B cell (primary cell): Measurements from ENCODE around the gene KLRC2. TPM values are rescaled to one million over a fixed set of nuclear protein-coding genes. Genes with fewer than 3 reads are reported as not detected.
"Not testable (repeated sequence)": the region's sequence is repeated elsewhere in the genome, so short reads cannot be mapped to it uniquely, and the experiment has no call there.

ENCODE experiments used
- ATAC-seq: fragments of 200-7000 bp; cut with Tn5 transposase; one replicate; pipeline ENCODE4 v1.10.0; 2021; ENCODE audit warnings: low read depth, mild to moderate bottlenecking, moderate number of reproducible peaks, moderate library complexity
- CTCF ChIA-PET: fragments of 350-600 bp; sonication (Branson Sonifier 250); formaldehyde crosslinking; loops from one replicate; lab custom pipeline; 2021; ENCODE audit warnings: antibody characterized with exemption, inconsistent platforms; lab: Charles Lee
- POLR2A ChIA-PET: fragments of 350-600 bp; sonication (Branson Sonifier 250); formaldehyde crosslinking; loops from one replicate; lab custom pipeline; 2021; ENCODE audit warnings: antibody characterized with exemption; lab: Charles Lee
- DNase-seq: peaks from one replicate; pipeline ENCODE4 v3.0.0; 2013
- H2AFZ ChIP-seq: 2 replicates; pipeline ENCODE4 v1.6.1; 2012; ENCODE audit warnings: mild to moderate bottlenecking, low read depth, low read length; ENCODE audit not compliant: insufficient read depth, poor library complexity, severe bottlenecking
- H3K27ac ChIP-seq, 2 donors: 1 replicate in 1 of 2; 2 replicates in 1 of 2; pipeline ENCODE4 v1.5.1; 2012 to 2013; ENCODE audit warnings: low read length in 2 of 2, mild to moderate bottlenecking in 2 of 2, moderate library complexity in 1 of 2
- H3K27me3 ChIP-seq, 4 experiments: fragments of 200-600 bp in 1 of 4; sonication (generic) in 1 of 4; replicated peaks in 1 of 4; 1 replicate in 2 of 4; 2 replicates in 2 of 4; pipeline versions ENCODE4 v1.6.1 to v1.7.0; 2013 to 2016; ENCODE audit warnings: low read length in 3 of 4, mild to moderate bottlenecking in 2 of 4, mixed read lengths in 1 of 4, moderate library complexity in 1 of 4; ENCODE audit not compliant: insufficient read depth in 4 of 4, control insufficient read depth in 3 of 4; ENCODE audit errors: control extremely low read depth in 1 of 4
- H3K36me3 ChIP-seq, 2 experiments: replicated peaks in 1 of 2; 1 replicate in 1 of 2; 2 replicates in 1 of 2; pipeline versions ENCODE4 v1.6.1 to v1.7.1; 2013; ENCODE audit warnings: low read length in 1 of 2; ENCODE audit not compliant: insufficient read depth in 2 of 2, control insufficient read depth in 1 of 2; ENCODE audit errors: control extremely low read depth in 1 of 2, extremely low read depth in 1 of 2
- H3K4me1 ChIP-seq, 2 donors: fragments of 200-600 bp in 1 of 2; sonication (generic) in 1 of 2; 1 replicate in 1 of 2; 2 replicates in 1 of 2; pipeline versions ENCODE4 v1.5.1 to v1.6.1; 2013 to 2017; ENCODE audit warnings: low read length in 2 of 2; ENCODE audit not compliant: control insufficient read depth in 2 of 2, insufficient read depth in 2 of 2
- H3K4me2 ChIP-seq: replicated peaks from 2 replicates; pipeline ENCODE3; 2012; ENCODE audit warnings: mild to moderate bottlenecking, low read depth, low read length; ENCODE audit not compliant: poor library complexity, severe bottlenecking
- H3K4me3 ChIP-seq, 5 experiments: fragments of 200-600 bp in 1 of 5; sonication (generic) in 1 of 5; 1 replicate in 3 of 5; 2 replicates in 2 of 5; pipeline versions ENCODE4 v1.5.1 to v1.7.0; 2011 to 2016; ENCODE audit warnings: low read length in 4 of 5, mild to moderate bottlenecking in 4 of 5, low read depth in 2 of 5, control low read depth in 1 of 5, moderate library complexity in 1 of 5; ENCODE audit not compliant: insufficient read depth in 1 of 5; ENCODE audit errors: control extremely low read depth in 1 of 5, extremely low read depth in 1 of 5
- H3K79me2 ChIP-seq: fragments of 200-600 bp; sonication (generic); one replicate; pipeline ENCODE4 v1.6.0; 2016; ENCODE audit warnings: low read length; ENCODE audit not compliant: control insufficient read depth, insufficient read depth
- H3K9ac ChIP-seq: fragments of 200-600 bp; sonication (generic); 2 replicates; pipeline ENCODE4 v1.6.1; 2017; ENCODE audit warnings: mild to moderate bottlenecking, low read length, moderate library complexity
- H3K9me3 ChIP-seq, 3 donors: one replicate each; pipeline versions ENCODE4 v1.6.1 to v1.7.1; 2013; ENCODE audit warnings: low read length in 2 of 3; ENCODE audit not compliant: control insufficient read depth in 2 of 3, insufficient read depth in 1 of 3; ENCODE audit errors: control extremely low read depth in 1 of 3
- H4K20me1 ChIP-seq: 2 replicates; pipeline ENCODE4 v1.6.0; 2012; ENCODE audit warnings: mild to moderate bottlenecking, low read length; ENCODE audit not compliant: insufficient read depth, control insufficient read depth, poor library complexity, severe bottlenecking
- H3K27ac Mint-ChIP-seq: one replicate; pipeline ENCODE4 v1.8.0; 2021; ENCODE audit warnings: mixed read lengths
- H3K27me3 Mint-ChIP-seq: one replicate; pipeline ENCODE4 v1.8.0; 2021; ENCODE audit warnings: mixed read lengths
- H3K4me1 Mint-ChIP-seq: one replicate; pipeline ENCODE4 v1.8.0; 2021; ENCODE audit warnings: mixed read lengths
- H3K4me3 Mint-ChIP-seq: one replicate; pipeline ENCODE4 v1.8.0; 2021; ENCODE audit warnings: mixed read lengths
- H3K9me3 Mint-ChIP-seq: one replicate; pipeline ENCODE4 v1.8.0; 2022; ENCODE audit warnings: mixed read lengths; ENCODE audit not compliant: insufficient read depth
- whole genome bisulfite sequencing: methylation state at CpG from one replicate; pipeline ENCODE4 v1.1.5; 2013; ENCODE audit warnings: missing lambda C conversion rate; ENCODE audit not compliant: insufficient coverage; 5-methylcytosine and 5-hydroxymethylcytosine counted together
- intact Hi-C: fragments of 100-400 bp; cut with micrococcal nuclease; formaldehyde crosslinking; loops from one replicate; pipeline ENCODE4 v1.10.0; 2022
- polyA plus RNA-seq: library from polyadenylated mRNA; depleted of rRNA; stranded (reverse); fragments of >200 nt; gene quantifications from 2 replicates; pipeline ENCODE4 v1.2.3, GENCODE V29; 2012
- total RNA-seq, 2 donors: library from RNA; stranded (reverse); fragments of 120-200 nt in 1 of 2; gene quantifications; 1 replicate in 1 of 2; 2 replicates in 1 of 2; pipeline versions ENCODE4 v1.2.3 to v1.2.4, GENCODE V29; 2013 to 2022

KLRC2 gene
- total and polyA plus RNA-seq, 2 donors (not counting 1 experiment from before 2014, with no cell fraction given): 0.21 to 0.59 TPM

GRCh38 chr12:10430623-10431022 lies 5.2 kb downstream of the KLRC2 start:
- POLR2A ChIA-PET, H4K20me1 ChIP-seq, H3K4me3 ChIP-seq, H3K4me2 ChIP-seq, H3K36me3 ChIP-seq, H3K4me1 ChIP-seq, H3K4me1 Mint-ChIP-seq, ATAC-seq, H3K4me3 Mint-ChIP-seq, H3K9me3 Mint-ChIP-seq, H3K9ac ChIP-seq, H3K79me2 ChIP-seq, H3K27ac Mint-ChIP-seq, H3K27me3 Mint-ChIP-seq, H3K9me3 ChIP-seq, H3K27me3 ChIP-seq, H3K27ac ChIP-seq, CTCF ChIA-PET, DNase-seq, intact Hi-C loops, H2AFZ ChIP-seq: not testable (repeated sequence)
- WGBS: 92% methylated on average over 2 of the region's 4 CpGs

DNA sequence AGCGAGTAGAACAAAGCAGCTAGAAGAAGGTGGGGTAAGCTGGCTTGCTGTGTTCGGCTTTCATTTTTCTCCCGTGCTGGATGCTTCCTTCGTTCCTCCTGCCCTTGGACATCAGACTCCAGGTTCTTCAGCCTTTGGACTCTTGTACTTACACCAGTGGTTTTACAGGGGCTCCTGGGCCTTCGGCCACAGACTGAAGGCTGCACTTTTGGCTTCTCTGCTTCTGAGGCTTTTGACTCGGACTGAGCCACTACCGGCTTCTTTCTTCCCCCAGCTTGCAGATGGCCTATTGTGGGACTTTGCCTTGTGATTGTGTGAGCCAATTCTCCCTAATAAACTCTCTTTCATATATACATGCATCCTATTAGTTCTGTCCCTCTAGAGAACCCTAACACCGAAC lies 9.9 kb downstream of the KLRC2 start:
- CTCF ChIA-PET, H3K4me1 Mint-ChIP-seq, DNase-seq, H3K27ac Mint-ChIP-seq, H3K4me1 ChIP-seq, H3K36me3 ChIP-seq, H4K20me1 ChIP-seq, H3K9ac ChIP-seq, H3K27me3 Mint-ChIP-seq, H3K9me3 Mint-ChIP-seq, ATAC-seq, POLR2A ChIA-PET, H3K79me2 ChIP-seq, H3K9me3 ChIP-seq, intact Hi-C loops, H3K27ac ChIP-seq, H2AFZ ChIP-seq, H3K27me3 ChIP-seq, H3K4me3 Mint-ChIP-seq, H3K4me3 ChIP-seq, H3K4me2 ChIP-seq: not testable (repeated sequence)
- 93% methylated on average over 2 of the region's 8 CpGs for WGBS

DNA sequence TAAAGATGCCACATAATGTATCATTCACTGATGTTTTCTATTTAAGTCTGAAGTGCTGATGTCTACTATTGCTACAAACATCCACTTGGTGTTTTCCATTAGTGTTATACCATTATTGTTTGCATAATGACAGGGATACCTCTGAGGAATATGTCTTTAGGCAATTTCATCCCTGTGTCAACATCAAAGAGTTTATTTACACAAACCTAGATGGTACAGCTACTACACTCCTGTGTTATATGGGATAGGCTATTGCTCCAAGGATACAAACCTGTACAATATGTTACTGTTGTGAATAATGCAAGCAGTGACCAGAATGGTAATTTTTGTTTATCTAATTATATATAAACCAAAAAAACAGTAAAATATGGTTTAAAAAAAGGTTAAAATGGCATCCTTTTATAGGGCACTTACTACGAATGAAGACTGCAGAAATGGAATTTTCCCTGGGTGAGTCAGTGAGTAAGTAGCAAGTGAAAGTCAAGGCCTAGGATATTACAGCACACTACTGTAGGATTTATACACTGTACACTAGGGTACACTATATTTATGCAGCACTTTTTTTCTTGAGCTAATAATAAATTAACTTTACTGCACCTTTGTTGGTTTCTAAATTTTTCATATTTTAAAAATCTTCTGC lies 11.4 kb downstream of the KLRC2 start:
- POLR2A ChIA-PET, H4K20me1 ChIP-seq, H3K27me3 ChIP-seq, H3K36me3 ChIP-seq, H3K9me3 ChIP-seq, H3K4me3 Mint-ChIP-seq, DNase-seq, H3K27me3 Mint-ChIP-seq, H3K9ac ChIP-seq, H3K4me2 ChIP-seq, H3K27ac ChIP-seq, H3K27ac Mint-ChIP-seq, H3K9me3 Mint-ChIP-seq, CTCF ChIA-PET, H3K4me3 ChIP-seq, H3K79me2 ChIP-seq, ATAC-seq, H2AFZ ChIP-seq, H3K4me1 ChIP-seq, intact Hi-C loops, H3K4me1 Mint-ChIP-seq: not testable (repeated sequence)
- WGBS: no CpG with 5 or more reads among the region's 1 CpG

DNA sequence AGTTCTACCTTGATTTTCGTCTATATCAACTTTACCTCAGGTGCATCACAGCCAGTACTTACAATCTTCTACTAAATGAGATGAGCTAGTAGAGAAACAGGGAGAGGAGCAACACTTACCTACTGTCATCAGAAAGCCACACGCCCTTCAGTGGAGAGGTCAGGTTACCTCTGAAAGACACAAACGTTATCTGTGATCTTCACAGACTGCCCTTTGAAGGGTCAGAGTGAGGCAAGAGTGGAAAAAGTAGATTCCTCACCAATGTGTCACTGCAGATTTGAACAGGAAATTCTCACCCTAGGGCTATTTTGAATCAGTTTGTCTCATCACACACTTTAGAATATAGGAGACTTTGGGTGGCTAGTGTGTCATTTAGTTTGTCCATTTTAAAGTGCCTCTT lies 13.7 kb downstream of the KLRC2 start:
- DNase-seq, H3K27me3 Mint-ChIP-seq, H3K4me3 ChIP-seq, CTCF ChIA-PET, ATAC-seq, POLR2A ChIA-PET, intact Hi-C loops, H3K27ac ChIP-seq, H3K79me2 ChIP-seq, H3K9ac ChIP-seq, H3K36me3 ChIP-seq, H3K27ac Mint-ChIP-seq, H3K9me3 Mint-ChIP-seq, H3K27me3 ChIP-seq, H3K4me1 Mint-ChIP-seq, H3K9me3 ChIP-seq, H3K4me1 ChIP-seq, H3K4me2 ChIP-seq, H3K4me3 Mint-ChIP-seq, H2AFZ ChIP-seq, H4K20me1 ChIP-seq: not testable (repeated sequence)
- WGBS: no CpG with 5 or more reads among the region's 3 CpGs
